ENCODE results near the gene KMT5B.
"Not testable (repeated sequence)": the region's sequence is repeated elsewhere in the genome, so short reads cannot be mapped to it uniquely, and the experiment has no call there.

The KMT5B gene

GRCh38 chr11:68213135-68213515 is at the start of gene KMT5B:
TSS of gene KMT5B (minus strand) at chr11:68213296. CDS start at chr11:68190076, 23,220 bp downstream.
- peak; percentile 58 for DNase-seq (ENCODE audit: low spot score)

- DNase-seq (ENCODE audit: low spot score): no peak
These were observed 49.4 kb upstream of the KMT5B start for GRCh38 chr11:68262544-68262827.

DNA sequence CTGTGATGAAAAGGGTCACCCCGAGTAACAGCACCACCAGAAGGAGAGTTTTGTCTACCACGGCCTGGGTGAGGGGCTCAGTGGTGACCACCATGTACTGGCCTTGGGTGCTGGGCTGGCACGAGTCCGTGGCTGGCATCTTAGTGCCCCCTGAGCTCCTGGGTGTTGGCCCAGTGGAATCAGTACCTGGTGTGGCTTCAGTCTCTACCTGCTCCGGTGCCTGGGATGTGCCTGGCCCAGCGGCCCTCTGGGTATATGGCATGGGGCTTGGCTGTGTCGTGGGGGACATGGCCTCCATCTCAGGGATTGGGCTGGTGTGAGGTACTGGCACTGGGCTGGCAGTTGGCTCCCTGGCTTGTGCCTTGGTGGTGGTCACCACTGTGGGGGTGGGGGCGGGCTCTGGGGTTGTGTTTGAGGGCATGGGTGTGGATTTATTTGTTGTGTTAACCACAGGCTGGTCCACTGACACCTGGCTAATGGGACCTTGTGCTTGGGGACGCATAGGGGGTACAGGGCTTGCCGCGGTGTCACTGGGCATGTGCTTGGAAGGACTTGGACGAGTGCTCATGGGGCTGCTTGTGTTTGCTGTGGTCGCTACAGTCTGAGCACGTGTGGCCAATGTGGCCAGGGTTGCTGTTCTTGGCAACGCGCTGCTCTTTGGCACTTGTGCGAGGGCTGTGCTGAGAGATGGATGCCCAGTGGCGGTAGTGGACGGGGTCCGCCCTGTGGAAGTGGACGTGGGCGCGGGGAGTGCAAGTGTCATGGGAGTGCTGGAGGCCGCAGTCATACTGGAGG is 48.9 kb upstream of the KMT5B start:
- DNase-seq (ENCODE audit: low spot score): no peak

GRCh38 chr11:68261006-68261405 is 47.9 kb upstream of the KMT5B start:
- DNase-seq (ENCODE audit: low spot score): no peak

DNA sequence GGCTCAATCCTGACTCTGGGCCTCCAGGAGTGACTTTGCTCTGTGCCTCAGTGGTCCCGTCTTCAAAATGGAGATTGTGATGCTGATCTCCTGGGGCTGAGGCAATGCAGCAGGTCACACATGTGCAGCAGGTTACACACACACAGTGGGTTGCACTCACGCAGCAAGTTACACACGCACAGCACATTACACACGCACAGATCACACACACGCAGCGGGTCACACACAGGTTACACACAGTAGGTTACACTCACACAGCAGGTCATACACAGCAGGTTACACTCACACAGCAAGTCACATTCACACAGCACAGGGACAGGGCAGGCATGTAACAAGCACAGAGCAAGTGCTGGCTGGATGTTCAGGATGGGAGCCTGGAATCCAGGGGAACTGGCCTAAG is 47.4 kb upstream of the KMT5B start:
- DNase-seq (ENCODE audit: low spot score): no peak

DNA sequence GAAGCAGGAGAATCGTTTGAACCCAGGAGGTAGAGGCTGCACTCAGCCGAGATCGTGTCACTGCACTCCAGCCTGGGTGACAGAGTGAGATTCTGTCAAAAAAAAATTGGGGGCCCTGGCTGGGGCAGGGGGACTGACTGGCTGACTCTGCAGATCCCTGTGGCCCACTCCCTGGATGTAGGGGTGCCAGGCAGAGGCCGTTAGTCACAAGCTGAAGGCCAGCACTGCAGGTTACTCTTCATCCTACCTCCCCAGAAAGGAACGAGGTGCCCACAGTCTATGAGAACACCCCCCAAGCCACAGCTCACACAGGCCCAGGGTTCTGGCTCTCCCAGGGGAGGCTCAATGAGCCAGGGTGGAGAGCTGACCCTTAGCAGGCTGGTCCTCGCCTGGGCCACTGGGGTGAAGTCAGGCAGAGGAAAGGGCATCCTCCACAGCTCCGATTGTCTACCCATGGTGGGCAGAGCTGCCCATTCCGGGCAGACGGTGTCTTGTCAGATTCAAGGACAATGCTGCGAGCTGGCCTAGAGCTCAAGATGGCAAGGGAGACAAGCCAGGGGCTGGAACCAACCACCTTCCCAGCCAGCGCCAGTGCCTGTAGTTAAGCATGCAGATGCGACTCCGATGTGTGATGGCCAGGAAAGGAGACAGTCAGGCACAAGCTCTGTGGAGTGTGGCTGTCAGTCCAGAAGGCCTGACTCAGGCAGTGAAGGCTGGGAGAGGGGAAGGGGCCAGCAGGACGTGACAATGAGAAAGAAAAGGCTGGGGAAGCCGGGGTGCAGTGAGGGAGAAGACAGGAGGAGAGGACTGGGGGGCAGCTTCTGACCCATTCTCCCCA is 46.2 kb upstream of the KMT5B start:
- no peak for DNase-seq (ENCODE audit: low spot score)

GRCh38 chr11:68258363-68258765 is 45.3 kb upstream of the KMT5B start:
- DNase-seq (ENCODE audit: low spot score): no peak

DNA sequence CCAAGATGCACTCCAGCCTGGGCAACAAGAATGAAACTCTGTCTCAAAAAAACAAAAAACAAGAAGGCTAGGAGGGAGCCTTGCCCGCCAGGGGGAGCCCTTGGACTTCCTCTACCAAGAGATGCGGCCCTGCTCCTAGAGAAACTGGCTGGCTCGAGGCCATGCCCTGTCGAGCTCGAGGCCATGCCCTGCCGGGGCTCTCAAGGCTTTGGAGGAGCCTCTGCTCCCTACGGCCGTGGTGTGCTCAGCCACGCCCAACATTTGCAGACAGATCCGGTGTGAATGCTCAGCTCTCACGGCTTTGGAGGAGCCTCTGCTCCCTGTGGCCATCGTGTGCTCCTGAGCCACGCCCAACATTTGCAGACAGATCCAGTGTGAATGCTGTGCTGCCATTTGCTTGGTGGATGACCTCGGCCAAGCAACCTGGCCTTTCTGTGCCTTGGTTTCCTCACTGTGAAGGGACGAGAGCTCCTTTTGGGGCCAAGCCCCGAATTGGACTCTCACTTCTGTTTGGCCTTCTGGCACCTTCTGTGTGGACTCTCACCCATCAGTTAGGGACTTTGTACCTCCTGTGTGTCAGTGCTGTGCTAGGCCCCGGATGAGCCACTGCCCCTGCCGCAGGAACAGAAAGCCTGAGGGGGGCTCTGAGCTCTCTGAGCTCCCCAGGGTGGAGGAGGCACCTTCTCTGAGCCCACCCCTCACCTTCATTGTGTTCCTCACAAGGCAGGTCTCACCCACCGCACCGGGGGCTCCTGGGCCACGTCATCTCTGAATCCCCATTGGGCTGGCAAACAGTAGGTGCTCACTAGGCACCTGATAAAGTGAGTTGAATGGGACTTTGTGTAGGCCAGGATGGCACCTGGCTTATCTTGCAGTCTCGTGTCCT is 44.6 kb upstream of the KMT5B start:
- peak; percentile 93 for DNase-seq (ENCODE audit: low spot score)

GRCh38 chr11:68256331-68256741 is 43.2 kb upstream of the KMT5B start:
- peak; percentile 75 for DNase-seq (ENCODE audit: low spot score)

- DNase-seq (ENCODE audit: low spot score): no peak
These were observed 42.4 kb upstream of the KMT5B start for GRCh38 chr11:68255526-68255925.

DNA sequence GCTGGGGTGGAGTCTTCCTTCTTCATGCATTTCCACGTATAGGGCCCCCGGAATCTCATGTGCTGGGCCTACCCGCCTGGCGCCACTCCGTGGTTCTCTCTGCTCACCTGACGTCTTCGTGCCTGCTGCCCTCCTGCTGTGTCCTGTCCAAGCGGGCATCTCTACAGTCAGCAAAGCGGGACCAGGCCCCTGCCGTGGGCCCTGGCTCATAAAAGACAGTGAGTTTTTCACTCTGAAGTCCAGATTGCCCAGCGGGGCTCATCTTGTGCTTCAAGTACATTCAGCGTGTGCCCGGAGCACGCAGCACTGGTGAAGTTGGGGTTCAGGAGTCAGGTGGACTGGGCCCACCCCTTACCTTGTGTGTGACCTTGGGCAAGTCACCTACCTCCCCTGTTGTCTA is 41.3 kb upstream of the KMT5B start:
- no peak for DNase-seq (ENCODE audit: low spot score)

- DNase-seq (ENCODE audit: low spot score): no peak
These were observed 38.7 kb upstream of the KMT5B start for GRCh38 chr11:68251765-68252164.

DNA sequence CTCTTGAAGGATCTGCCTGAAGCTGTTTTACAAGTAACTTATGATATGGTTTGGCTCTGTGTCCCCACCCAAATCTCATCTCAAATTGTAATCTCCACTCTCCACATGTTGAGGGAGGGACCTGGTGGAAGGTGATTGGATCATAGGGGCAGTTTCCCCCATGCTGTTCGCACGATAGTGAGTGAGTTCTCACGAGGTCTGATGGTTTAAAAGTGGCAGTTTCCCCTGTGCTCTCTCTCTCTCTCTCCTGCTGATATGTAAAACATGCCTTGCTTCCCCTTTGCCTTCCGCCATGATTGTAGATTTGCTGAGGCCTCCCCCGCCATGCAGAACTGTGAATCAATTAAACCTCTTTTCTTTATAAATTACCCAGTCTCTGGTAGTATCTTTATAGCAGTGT is 31.8 kb upstream of the KMT5B start:
- not testable (repeated sequence) for DNase-seq (ENCODE audit: low spot score)

DNA sequence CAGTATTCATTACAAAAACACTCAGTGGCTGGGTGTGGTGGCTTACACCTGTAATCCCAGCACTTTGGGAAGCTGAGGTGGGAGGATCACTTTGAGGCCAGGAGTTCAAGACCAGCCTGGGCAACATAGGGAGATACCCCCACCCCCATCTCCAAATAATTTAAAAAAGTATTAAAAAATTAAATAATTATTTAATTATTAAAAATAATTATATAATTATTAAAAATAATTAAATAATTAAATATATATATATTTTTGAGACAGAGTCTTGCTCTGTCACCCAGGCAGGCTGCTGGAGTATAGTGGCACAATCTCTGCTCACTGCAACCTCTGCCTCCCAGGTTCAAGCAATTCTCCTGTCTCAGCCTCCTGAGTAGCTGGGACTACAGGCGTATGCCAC is 30.8 kb upstream of the KMT5B start:
- DNase-seq (ENCODE audit: low spot score): not testable (repeated sequence)

DNA sequence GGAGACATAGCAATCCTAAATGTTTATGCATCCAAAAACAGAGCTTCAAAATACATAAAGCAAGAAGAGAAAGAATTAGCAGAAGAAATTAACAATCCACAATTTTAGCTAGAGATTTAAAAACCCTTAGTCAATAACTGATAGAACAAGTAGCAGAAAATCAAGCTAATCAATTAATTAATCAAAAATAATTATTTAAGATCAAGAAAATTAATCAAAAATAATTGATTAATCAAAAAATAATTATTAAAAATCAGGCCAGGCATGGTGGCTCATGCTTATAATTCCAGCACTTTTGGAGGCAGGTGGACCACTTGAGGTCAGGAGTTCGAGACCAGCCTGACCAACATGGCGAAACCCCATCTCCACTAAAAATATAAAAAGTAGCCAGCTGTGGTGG is 29.5 kb upstream of the KMT5B start:
- DNase-seq (ENCODE audit: low spot score): no peak

- DNase-seq (ENCODE audit: low spot score): no peak
These were observed 18.5 kb upstream of the KMT5B start for GRCh38 chr11:68231621-68232020.

- no peak for DNase-seq (ENCODE audit: low spot score)
These were observed 16.5 kb upstream of the KMT5B start for GRCh38 chr11:68229601-68230000.

- no peak for DNase-seq (ENCODE audit: low spot score)
These were observed 13.3 kb upstream of the KMT5B start for GRCh38 chr11:68226421-68226820.

DNA sequence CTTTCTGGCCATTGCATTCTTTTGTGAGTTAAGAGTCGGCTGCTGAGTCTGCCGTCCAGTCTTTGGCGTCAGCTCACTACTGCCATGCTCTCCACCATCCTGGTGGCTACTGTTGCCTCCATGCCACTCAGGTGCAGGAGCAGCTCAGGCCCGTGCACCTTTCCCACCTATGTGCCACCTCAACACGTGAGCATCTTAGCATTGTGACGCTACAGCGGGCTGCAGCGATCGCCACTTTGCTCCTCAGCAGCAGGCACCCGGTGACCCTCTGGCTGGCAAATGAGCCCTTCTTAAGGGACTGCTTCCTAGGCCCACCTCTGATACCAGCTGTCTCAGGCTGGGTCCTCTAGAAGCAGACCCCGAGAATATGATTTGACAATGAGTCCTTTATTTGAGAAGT is 11.5 kb upstream of the KMT5B start:
- no peak for DNase-seq (ENCODE audit: low spot score)

DNA sequence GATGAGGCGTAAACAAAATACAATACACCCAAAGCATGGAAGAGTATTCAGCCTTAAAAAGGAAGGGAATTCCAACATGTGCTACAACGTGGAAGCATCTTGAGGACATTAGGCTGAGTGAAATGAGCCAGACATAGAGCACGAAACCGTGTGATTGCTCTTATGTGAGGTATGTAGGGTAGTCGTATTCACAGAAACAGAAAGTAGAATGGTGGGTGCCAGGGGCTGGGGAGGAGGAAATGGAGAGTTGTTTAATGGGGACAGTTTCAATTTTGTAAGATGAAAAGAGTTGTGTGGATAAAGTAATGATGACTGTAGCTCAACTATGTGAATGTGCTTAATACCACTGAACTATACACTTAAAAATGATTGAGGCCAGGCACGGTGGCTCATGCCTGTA is 10.2 kb upstream of the KMT5B start:
- no peak for DNase-seq (ENCODE audit: low spot score)

- DNase-seq (ENCODE audit: low spot score): no peak
These were observed 8.3 kb upstream of the KMT5B start for GRCh38 chr11:68221406-68221805.

DNA sequence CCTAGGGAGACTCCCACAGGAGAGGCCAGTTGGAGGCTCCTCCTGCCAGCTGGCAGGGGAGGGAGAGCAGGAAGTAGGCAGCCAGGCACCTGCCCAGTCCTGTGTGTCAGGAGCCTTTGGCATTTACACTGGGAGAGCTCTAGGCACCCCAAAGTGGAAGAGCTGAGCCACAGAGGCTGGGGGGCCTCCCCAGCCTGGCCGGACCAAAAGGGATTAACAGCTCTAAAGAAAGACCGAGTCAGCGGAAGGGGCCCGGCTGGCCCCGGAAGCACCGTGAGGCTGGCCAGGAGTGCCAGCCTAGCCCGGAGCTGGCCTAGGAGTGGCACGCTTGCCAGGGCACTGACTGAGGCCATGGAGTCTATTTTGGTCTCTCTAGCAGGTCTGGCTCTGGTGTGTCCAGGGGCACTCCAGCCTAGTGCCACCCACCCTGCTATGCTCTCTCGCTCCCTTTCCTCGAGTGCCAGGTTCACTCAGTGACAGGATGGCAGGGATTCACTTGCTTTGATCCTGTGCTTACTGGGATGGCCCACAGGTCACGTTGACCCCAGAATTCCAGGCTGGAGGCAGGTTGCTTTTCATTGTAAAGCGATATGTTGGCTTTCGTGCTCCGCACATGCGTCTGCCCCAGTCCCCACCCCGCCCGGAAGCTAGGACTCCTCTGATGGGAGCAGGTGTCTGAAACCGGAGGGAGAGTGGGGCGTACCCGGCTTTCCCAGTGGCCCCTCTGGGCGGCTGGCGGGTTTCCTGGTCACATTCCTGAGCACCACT is 3.3 kb upstream of the KMT5B start:
- DNase-seq (ENCODE audit: low spot score): no peak

Data from GM03348 (cell line).